Retinal pigment epithelial cell (primary cell): ENCODE measurements around the gene ANTXRL.
"Not testable (repeated sequence)": the region's sequence is repeated elsewhere in the genome, so short reads cannot be mapped to it uniquely, and the experiment has no call there.

Experiments
- DNase-seq: peaks from one replicate; pipeline ENCODE4 v3.0.0-alpha.2; 2010; ENCODE audit warnings: low read depth
- H3K4me3 ChIP-seq: 2 replicates; pipeline ENCODE4 v1.5.1; 2011; ENCODE audit warnings: mild to moderate bottlenecking, low read length, control low read depth, moderate library complexity
- TF ChIP-seq, protein P1 (sequence below): conservative IDR thresholded peaks from 2 replicates; pipeline ENCODE4 v1.5.1; 2011; ENCODE audit warnings: low read depth, low read length, control low read depth, inconsistent platforms

ANTXRL gene

DNA sequence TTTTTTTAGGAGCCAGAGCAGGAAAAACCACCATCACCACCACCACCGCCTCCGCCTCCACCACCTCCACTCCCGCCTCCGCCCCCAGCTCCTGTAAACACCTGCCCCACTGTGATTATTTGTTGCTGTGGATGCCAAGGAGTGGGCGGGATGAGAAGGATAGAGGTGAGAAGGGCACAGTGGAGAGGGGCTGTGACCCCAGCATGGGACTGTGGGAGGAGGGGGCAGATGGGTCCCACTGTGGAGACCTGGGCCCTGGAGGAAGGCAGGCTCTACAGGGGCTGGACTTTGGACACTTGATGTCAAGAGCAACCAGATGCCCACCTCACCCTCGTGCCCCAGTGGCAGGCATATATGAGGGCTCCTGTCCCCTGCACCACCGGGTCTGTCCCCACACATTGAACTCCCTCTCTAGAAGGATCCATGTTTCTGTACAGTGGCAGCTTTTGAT, 24.7 kb downstream of the ANTXRL start:
- TF ChIP-seq, protein P1, sequence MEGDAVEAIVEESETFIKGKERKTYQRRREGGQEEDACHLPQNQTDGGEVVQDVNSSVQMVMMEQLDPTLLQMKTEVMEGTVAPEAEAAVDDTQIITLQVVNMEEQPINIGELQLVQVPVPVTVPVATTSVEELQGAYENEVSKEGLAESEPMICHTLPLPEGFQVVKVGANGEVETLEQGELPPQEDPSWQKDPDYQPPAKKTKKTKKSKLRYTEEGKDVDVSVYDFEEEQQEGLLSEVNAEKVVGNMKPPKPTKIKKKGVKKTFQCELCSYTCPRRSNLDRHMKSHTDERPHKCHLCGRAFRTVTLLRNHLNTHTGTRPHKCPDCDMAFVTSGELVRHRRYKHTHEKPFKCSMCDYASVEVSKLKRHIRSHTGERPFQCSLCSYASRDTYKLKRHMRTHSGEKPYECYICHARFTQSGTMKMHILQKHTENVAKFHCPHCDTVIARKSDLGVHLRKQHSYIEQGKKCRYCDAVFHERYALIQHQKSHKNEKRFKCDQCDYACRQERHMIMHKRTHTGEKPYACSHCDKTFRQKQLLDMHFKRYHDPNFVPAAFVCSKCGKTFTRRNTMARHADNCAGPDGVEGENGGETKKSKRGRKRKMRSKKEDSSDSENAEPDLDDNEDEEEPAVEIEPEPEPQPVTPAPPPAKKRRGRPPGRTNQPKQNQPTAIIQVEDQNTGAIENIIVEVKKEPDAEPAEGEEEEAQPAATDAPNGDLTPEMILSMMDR = no peak
- DNase-seq = no peak
- no peak overlapping the region for H3K4me3 ChIP-seq

DNA sequence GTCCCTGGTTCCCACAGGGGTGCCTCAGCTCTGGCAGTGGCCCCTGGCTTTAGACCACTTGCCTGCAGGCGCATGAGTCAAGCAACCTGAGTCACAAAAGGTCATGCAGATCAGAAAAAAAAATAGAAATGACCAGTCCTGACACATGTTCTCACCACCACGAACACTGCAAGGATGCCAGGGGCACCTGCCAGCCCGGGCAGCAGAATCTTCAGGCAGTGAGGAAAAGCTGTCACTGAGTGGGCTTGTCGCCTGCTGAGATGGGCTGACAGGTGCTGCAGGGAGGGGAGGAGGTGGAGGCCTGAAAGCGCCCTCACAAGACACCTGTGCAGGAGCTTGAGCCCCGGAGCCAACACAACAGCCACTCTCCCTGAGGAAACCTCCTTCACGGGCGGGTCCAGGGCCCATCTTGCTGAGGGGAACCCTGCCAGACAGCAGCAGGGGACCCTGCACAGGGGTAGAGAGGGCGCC, 25.2 kb downstream of the ANTXRL start:
- H3K4me3 ChIP-seq, DNase-seq: not testable (repeated sequence)

DNA sequence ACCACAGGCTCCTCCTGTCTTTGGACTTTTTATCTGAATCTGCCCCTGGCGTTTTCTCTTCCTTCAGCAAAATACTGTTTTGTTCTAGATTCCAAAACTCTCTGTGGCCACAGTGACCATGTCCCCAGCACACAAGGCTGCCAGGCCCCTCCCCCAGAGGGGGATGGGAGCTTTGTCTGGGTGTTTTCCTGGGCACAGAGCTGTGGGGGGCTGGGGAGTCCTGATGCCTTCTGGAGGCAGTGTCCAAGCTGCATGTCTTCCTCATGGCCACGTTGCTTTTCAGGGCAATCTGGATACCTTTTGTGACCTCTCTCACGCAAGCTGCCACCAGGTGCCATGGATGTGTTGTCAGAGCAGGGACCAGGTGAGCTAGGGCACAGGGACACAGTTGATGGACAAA, 26.2 kb downstream of the ANTXRL start:
- no peak for DNase-seq
- no peak overlapping the region for H3K4me3 ChIP-seq
- TF ChIP-seq, protein P1 = no peak

DNA sequence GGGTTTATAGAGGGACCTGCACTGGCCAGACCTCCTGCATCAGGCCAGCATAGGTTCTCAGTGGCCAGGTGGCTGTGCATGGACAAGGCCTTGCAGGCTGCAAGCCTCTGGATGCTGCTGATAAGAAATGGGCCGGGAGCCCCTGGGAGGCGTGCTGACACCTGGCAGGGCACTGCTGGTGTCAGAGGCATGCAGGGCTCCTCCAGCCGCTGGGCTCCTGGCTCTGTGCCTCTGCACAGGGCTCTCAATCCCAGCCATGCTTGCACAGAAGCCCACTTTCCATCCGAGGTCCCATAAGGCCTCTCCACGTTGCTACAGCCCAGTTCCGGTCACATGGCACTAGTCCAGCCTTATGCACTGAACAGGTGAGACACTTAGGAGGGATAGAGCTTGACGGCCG, 27.3 kb downstream of the ANTXRL start:
- no peak overlapping the region for H3K4me3 ChIP-seq
- no peak for DNase-seq
- TF ChIP-seq, protein P1 = no peak

- H3K4me3 ChIP-seq = not testable (repeated sequence)
These were observed 28.5 kb downstream of the ANTXRL start for GRCh38 chr10:46315071-46315860.

DNA sequence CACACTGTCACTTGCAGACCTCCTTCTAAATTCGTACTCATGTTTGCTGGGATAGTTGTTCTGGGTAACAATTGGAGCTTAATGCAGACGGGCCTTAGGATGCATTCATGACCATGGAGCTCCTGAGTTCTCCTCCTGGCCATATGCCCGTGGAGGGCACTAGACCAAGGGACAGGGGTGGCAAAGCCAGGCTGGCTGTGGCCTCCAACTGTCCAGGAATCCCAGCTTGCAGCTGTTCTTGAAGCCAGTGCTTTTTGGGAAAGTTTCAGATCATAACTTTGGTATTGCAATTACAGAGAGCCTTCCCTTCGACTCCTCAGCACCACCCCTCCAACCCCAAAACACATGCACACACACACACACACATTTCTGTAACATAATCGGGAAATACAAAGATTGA, 30.6 kb downstream of the ANTXRL start:
- H3K4me3 ChIP-seq = no peak overlapping the region
- TF ChIP-seq, protein P1 = no peak
- no peak for DNase-seq

More at GRCh38 chr10:46315071-46315860, 28.5 kb downstream of the ANTXRL start:
- DNase-seq = not testable (repeated sequence)

DNA sequence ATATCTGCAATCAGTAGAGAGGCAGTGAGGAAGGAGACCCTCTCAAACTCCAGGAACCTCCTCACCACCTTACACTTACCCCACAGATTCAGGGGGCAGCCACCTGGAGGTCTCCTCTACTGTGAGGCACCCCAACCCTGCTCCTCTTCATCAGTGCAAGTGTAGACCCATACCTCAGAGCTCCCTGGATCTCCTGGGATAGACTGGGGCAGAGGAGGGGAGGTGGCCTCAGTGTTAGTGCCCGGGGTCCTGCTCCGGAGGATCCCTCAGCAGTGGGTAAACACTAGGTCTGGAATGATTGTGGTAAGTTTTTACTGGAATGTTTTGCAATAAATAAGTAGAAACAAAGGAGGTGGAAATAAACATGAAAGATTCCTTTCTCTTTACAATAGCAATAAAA, 31.1 kb downstream of the ANTXRL start:
- DNase-seq = no peak
- TF ChIP-seq, protein P1 = no peak
- H3K4me3 ChIP-seq = no peak overlapping the region

- H3K4me3 ChIP-seq = no peak overlapping the region
- DNase-seq = no peak
- TF ChIP-seq, protein P1 = no peak
These were observed 32.0 kb downstream of the ANTXRL start for GRCh38 chr10:46318799-46319198.
